Measurements from ENCODE around the gene CDH26.

Gene CDH26

GRCh38 chr20:59958626-59959025 is 403 bp downstream of the CDH26 start:
- peaks cover 42% of the 10 kb centered on the region for H3K4me1 ChIP-seq (ENCODE audit: low read length)
- peak overlapping the region; percentile 46 for H3K9ac ChIP-seq (ENCODE audit: low read length)
- H3K36me3 ChIP-seq (replicated peaks; ENCODE audit: insufficient read depth, low read length) = no peaks in the 10 kb centered on the region
- DNase-seq = peak; percentile 66
- no peaks in the 10 kb centered on the region for H3K79me2 ChIP-seq (ENCODE audit: low read length)
- H3K4me2 ChIP-seq (ENCODE audit: low read depth, low read length) = peak overlapping the region; percentile 69
- peak overlapping the region; percentile 65; the same call in 1 of the 2 replicates for H3K27ac ChIP-seq (ENCODE audit: low read length)
- peak overlapping the region; percentile 56 for H3K4me3 ChIP-seq (ENCODE audit: low read length)
- TF ChIP-seq EZH2 (optimal IDR thresholded peaks at IDR 0.05; ENCODE audit: low read depth, low read length) = no peak
- TF ChIP-seq EZH2phosphoT487 (IDR thresholded peaks at IDR 0.05; ENCODE audit: low read length) = no peak
- TF ChIP-seq, protein P1, sequence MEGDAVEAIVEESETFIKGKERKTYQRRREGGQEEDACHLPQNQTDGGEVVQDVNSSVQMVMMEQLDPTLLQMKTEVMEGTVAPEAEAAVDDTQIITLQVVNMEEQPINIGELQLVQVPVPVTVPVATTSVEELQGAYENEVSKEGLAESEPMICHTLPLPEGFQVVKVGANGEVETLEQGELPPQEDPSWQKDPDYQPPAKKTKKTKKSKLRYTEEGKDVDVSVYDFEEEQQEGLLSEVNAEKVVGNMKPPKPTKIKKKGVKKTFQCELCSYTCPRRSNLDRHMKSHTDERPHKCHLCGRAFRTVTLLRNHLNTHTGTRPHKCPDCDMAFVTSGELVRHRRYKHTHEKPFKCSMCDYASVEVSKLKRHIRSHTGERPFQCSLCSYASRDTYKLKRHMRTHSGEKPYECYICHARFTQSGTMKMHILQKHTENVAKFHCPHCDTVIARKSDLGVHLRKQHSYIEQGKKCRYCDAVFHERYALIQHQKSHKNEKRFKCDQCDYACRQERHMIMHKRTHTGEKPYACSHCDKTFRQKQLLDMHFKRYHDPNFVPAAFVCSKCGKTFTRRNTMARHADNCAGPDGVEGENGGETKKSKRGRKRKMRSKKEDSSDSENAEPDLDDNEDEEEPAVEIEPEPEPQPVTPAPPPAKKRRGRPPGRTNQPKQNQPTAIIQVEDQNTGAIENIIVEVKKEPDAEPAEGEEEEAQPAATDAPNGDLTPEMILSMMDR (IDR thresholded peaks at IDR 0.05; ENCODE audit: low read length) = no peak
- no peaks in the 10 kb centered on the region for H3K9me3 ChIP-seq (replicated peaks; ENCODE audit: insufficient read depth, low read length)
- H2AFZ ChIP-seq (ENCODE audit: low read length) = peak overlapping the region; percentile 49
- H3K27me3 ChIP-seq (replicated peaks; ENCODE audit: insufficient read depth, low read length) = no peaks in the 10 kb centered on the region
- H4K20me1 ChIP-seq (ENCODE audit: insufficient read depth, low read length) = no peaks in the 10 kb centered on the region
- H3K9me2 ChIP-seq (replicated peaks; ENCODE audit: insufficient read depth, low read length) = no peaks in the 10 kb centered on the region
- peaks cover 9% of the 10 kb centered on the region for H3F3A ChIP-seq (ENCODE audit: insufficient read depth, low read length)

- DNase-seq = no peak
Measured at GRCh38 chr20:59961423-59961822, 3.2 kb downstream of the CDH26 start.

DNA sequence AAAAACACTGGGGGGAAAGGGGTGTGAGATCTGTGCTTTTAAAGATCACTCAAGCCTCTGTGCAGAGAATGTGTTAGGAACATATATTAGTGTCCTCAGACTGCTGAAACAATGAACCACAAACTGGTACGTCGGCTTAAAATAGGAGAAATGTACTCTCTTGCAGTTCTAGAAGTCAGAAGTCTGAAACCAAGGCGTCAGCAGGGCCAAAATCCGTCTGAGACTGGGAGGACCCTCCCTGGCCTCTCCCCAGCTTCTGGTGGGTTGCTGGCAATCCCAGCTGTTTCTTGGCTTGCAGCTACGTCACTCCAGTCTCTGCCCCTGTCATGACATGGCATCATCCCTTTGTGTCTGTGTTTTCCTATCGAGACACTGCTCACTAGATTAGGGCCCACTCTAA is 3.9 kb downstream of the CDH26 start:
- H2AFZ ChIP-seq (ENCODE audit: low read length) = peak overlapping the region; percentile 40
- H3K4me2 ChIP-seq (ENCODE audit: low read depth, low read length) = peak overlapping the region; percentile 54
- H3K36me3 ChIP-seq (replicated peaks; ENCODE audit: insufficient read depth, low read length) = no peaks in the 10 kb centered on the region
- no peaks in the 10 kb centered on the region for H3K9me2 ChIP-seq (replicated peaks; ENCODE audit: insufficient read depth, low read length)
- TF ChIP-seq, protein P1 (IDR thresholded peaks at IDR 0.05; ENCODE audit: low read length) = no peak
- no peak for TF ChIP-seq EZH2phosphoT487 (IDR thresholded peaks at IDR 0.05; ENCODE audit: low read length)
- no peak for TF ChIP-seq EZH2 (optimal IDR thresholded peaks at IDR 0.05; ENCODE audit: low read depth, low read length)
- peak overlapping the region; percentile 15; the same call in 1 of the 2 replicates for H3K4me3 ChIP-seq (ENCODE audit: low read length)
- no peaks in the 10 kb centered on the region for H3K79me2 ChIP-seq (ENCODE audit: low read length)
- H4K20me1 ChIP-seq (ENCODE audit: insufficient read depth, low read length) = no peaks in the 10 kb centered on the region
- peak; percentile 54 for DNase-seq
- H3K27ac ChIP-seq (ENCODE audit: low read length) = peak overlapping the region; percentile 87
- peak overlapping the region; percentile 39 for H3K9ac ChIP-seq (ENCODE audit: low read length)
- H3F3A ChIP-seq (ENCODE audit: insufficient read depth, low read length) = no peaks in the 10 kb centered on the region
- no peaks in the 10 kb centered on the region for H3K9me3 ChIP-seq (replicated peaks; ENCODE audit: insufficient read depth, low read length)
- no peaks in the 10 kb centered on the region for H3K27me3 ChIP-seq (replicated peaks; ENCODE audit: insufficient read depth, low read length)
- peaks cover 34% of the 10 kb centered on the region for H3K4me1 ChIP-seq (ENCODE audit: low read length)

More at GRCh38 chr20:59961423-59961822, 3.2 kb downstream of the CDH26 start:
- TF ChIP-seq EZH2 (optimal IDR thresholded peaks at IDR 0.05; ENCODE audit: low read depth, low read length) (no peak), EZH2phosphoT487 (IDR thresholded peaks at IDR 0.05; ENCODE audit: low read length) (no peak)
- TF ChIP-seq, protein P1 (IDR thresholded peaks at IDR 0.05; ENCODE audit: low read length) = no peak
- H3K9me3 ChIP-seq (replicated peaks; ENCODE audit: insufficient read depth, low read length) = no peaks in the 10 kb centered on the region
- peak overlapping the region; percentile 87 for H3K27ac ChIP-seq (ENCODE audit: low read length)
- H3K4me3 ChIP-seq (ENCODE audit: low read length) = no peak overlapping the region; the same call in 1 of the 2 replicates
- peak overlapping the region; percentile 39 for H3K9ac ChIP-seq (ENCODE audit: low read length)
- H4K20me1 ChIP-seq (ENCODE audit: insufficient read depth, low read length) = no peaks in the 10 kb centered on the region
- peaks cover 34% of the 10 kb centered on the region for H3K4me1 ChIP-seq (ENCODE audit: low read length)
- H3K9me2 ChIP-seq (replicated peaks; ENCODE audit: insufficient read depth, low read length) = no peaks in the 10 kb centered on the region
- no peaks in the 10 kb centered on the region for H3K79me2 ChIP-seq (ENCODE audit: low read length)
- H3K4me2 ChIP-seq (ENCODE audit: low read depth, low read length) = peak overlapping the region; percentile 54; the same call in 1 of the 2 replicates
- H3K36me3 ChIP-seq (replicated peaks; ENCODE audit: insufficient read depth, low read length) = no peaks in the 10 kb centered on the region
- no peaks in the 10 kb centered on the region for H3F3A ChIP-seq (ENCODE audit: insufficient read depth, low read length)
- H3K27me3 ChIP-seq (replicated peaks; ENCODE audit: insufficient read depth, low read length) = no peaks in the 10 kb centered on the region
- peak overlapping the region; percentile 40; the same call in 1 of the 2 replicates for H2AFZ ChIP-seq (ENCODE audit: low read length)
